ENCODE data around the gene EVA1C. TPM values are rescaled to one million over a fixed set of nuclear protein-coding genes. Genes with fewer than 3 reads are reported as not detected.

EVA1C gene
- polyA plus RNA-seq, 1 donor from 2014 or later = 2.1 TPM

DNA sequence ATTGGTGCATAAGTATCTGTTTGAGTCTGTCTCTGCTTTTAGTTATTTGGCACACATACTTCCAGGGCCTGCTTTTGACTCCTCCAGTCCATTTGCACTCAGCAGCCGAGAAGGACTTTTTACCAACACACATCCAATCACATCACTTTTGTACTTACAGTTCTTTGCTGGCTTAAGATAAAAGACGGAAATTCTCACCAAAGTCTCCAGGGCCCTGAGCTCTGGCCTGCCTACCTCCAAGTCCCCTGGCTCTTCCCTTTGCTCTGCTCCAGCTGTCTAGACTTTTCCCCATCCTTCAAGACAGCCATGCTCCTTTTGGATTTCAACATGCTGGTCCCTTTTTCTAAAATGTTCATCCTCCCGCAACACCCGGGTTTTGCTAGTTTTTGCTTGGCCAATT is 2.2 kb upstream of the EVA1C start:
- peaks cover 64% of the 10 kb centered on the region for H3K27me3 ChIP-seq (ENCODE audit: insufficient read depth, low read depth, low read length)
- no peaks in the 10 kb centered on the region for H3K36me3 ChIP-seq (ENCODE audit: insufficient read depth, low read length)
- H3K9me2 ChIP-seq (ENCODE audit: insufficient read depth, low read length) = no peaks in the 10 kb centered on the region
- H3K4me3 ChIP-seq (ENCODE audit: low read length) = no peak overlapping the region
- H3K4me2 ChIP-seq (ENCODE audit: low read length) = no peak overlapping the region
- H3K27ac ChIP-seq (ENCODE audit: low read length) = no peak overlapping the region
- no peaks in the 10 kb centered on the region for H3K9me3 ChIP-seq (ENCODE audit: low read length)
- no peak overlapping the region for H2AFZ ChIP-seq (ENCODE audit: low read depth, low read length)
- H3F3A ChIP-seq (ENCODE audit: insufficient read depth, low read length, poor library complexity, severe bottlenecking) = no peaks in the 10 kb centered on the region
- H3K79me2 ChIP-seq (replicated peaks; ENCODE audit: insufficient read depth, low read length) = no peaks in the 10 kb centered on the region
- no peaks in the 10 kb centered on the region for H4K20me1 ChIP-seq (ENCODE audit: insufficient read depth)
- H3K9ac ChIP-seq (ENCODE audit: low read length) = no peak overlapping the region
- TF ChIP-seq RAD21 (conservative IDR thresholded peaks at IDR 0.05) (no peak), EP300 (conservative IDR thresholded peaks at IDR 0.05; ENCODE audit: poor library complexity, severe bottlenecking) (no peak), POLR2AphosphoS5 (IDR thresholded peaks at IDR 0.05) (no peak), TAF1 (IDR thresholded peaks at IDR 0.05; ENCODE audit: low read depth) (no peak), EZH2 (IDR thresholded peaks at IDR 0.05; ENCODE audit: borderline replicate concordance, insufficient read depth, low read length, poor library complexity, severe bottlenecking) (no peak), SMC3 (conservative IDR thresholded peaks at IDR 0.05; ENCODE audit: poor library complexity) (no peak), MXI1 (conservative IDR thresholded peaks at IDR 0.05; ENCODE audit: poor library complexity, severe bottlenecking) (no peak)
- TF ChIP-seq, protein P1, sequence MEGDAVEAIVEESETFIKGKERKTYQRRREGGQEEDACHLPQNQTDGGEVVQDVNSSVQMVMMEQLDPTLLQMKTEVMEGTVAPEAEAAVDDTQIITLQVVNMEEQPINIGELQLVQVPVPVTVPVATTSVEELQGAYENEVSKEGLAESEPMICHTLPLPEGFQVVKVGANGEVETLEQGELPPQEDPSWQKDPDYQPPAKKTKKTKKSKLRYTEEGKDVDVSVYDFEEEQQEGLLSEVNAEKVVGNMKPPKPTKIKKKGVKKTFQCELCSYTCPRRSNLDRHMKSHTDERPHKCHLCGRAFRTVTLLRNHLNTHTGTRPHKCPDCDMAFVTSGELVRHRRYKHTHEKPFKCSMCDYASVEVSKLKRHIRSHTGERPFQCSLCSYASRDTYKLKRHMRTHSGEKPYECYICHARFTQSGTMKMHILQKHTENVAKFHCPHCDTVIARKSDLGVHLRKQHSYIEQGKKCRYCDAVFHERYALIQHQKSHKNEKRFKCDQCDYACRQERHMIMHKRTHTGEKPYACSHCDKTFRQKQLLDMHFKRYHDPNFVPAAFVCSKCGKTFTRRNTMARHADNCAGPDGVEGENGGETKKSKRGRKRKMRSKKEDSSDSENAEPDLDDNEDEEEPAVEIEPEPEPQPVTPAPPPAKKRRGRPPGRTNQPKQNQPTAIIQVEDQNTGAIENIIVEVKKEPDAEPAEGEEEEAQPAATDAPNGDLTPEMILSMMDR (IDR thresholded peaks at IDR 0.05; ENCODE audit: poor library complexity, severe bottlenecking) = no peak
- TF ChIP-seq, protein P2, sequence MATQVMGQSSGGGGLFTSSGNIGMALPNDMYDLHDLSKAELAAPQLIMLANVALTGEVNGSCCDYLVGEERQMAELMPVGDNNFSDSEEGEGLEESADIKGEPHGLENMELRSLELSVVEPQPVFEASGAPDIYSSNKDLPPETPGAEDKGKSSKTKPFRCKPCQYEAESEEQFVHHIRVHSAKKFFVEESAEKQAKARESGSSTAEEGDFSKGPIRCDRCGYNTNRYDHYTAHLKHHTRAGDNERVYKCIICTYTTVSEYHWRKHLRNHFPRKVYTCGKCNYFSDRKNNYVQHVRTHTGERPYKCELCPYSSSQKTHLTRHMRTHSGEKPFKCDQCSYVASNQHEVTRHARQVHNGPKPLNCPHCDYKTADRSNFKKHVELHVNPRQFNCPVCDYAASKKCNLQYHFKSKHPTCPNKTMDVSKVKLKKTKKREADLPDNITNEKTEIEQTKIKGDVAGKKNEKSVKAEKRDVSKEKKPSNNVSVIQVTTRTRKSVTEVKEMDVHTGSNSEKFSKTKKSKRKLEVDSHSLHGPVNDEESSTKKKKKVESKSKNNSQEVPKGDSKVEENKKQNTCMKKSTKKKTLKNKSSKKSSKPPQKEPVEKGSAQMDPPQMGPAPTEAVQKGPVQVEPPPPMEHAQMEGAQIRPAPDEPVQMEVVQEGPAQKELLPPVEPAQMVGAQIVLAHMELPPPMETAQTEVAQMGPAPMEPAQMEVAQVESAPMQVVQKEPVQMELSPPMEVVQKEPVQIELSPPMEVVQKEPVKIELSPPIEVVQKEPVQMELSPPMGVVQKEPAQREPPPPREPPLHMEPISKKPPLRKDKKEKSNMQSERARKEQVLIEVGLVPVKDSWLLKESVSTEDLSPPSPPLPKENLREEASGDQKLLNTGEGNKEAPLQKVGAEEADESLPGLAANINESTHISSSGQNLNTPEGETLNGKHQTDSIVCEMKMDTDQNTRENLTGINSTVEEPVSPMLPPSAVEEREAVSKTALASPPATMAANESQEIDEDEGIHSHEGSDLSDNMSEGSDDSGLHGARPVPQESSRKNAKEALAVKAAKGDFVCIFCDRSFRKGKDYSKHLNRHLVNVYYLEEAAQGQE (IDR thresholded peaks at IDR 0.05; ENCODE audit: borderline replicate concordance) = no peak

DNA sequence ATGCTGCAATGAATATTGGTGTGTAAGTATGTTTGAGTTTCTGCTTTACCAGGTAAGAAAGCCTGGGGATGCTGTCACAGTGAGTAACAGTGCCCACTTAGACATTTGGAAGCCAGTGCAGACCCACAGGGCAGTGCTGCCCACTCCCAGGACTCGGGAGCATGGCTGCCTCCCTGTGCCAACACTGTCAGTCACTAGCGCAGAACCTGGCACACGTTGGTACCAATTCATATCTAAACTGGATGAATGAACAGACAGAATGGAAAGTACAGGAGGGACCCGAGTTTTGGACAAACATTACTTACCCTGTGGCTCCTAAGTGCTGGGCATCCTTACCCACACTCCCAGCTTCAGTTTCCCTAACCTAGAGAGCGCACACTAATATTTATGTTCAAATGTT is 1.6 kb upstream of the EVA1C start:
- no peaks in the 10 kb centered on the region for H3K9me2 ChIP-seq (ENCODE audit: insufficient read depth, low read length)
- no peaks in the 10 kb centered on the region for H3F3A ChIP-seq (ENCODE audit: insufficient read depth, low read length, poor library complexity, severe bottlenecking)
- H3K4me2 ChIP-seq (ENCODE audit: low read length) = no peak overlapping the region
- TF ChIP-seq MXI1 (conservative IDR thresholded peaks at IDR 0.05; ENCODE audit: poor library complexity, severe bottlenecking) = no peak
- no peak for TF ChIP-seq RAD21 (conservative IDR thresholded peaks at IDR 0.05)
- H3K27ac ChIP-seq (ENCODE audit: low read length) = no peak overlapping the region
- no peak overlapping the region for H3K4me3 ChIP-seq (ENCODE audit: low read length)
- H3K27me3 ChIP-seq (ENCODE audit: insufficient read depth, low read depth, low read length) = peaks cover 67% of the 10 kb centered on the region
- H2AFZ ChIP-seq (ENCODE audit: low read depth, low read length) = no peak overlapping the region
- no peaks in the 10 kb centered on the region for H3K79me2 ChIP-seq (replicated peaks; ENCODE audit: insufficient read depth, low read length)
- H3K9ac ChIP-seq (ENCODE audit: low read length) = no peak overlapping the region
- H3K9me3 ChIP-seq (ENCODE audit: low read length) = no peaks in the 10 kb centered on the region
- H3K36me3 ChIP-seq (ENCODE audit: insufficient read depth, low read length) = no peaks in the 10 kb centered on the region
- no peaks in the 10 kb centered on the region for H4K20me1 ChIP-seq (ENCODE audit: insufficient read depth)
